CD4-positive, alpha-beta memory T cell (primary cell): Measurements from ENCODE around the gene KCNE4. TPM values are rescaled to one million over a fixed set of nuclear protein-coding genes. Genes with fewer than 3 reads are reported as not detected.

Experiments used
- CTCF ChIA-PET: fragments of 350-600 bp; sonication (Branson Sonifier 250); formaldehyde crosslinking; loops from one replicate; lab custom pipeline; 2021; ENCODE audit warnings: inconsistent platforms; ENCODE audit not compliant: partially characterized antibody; lab: Charles Lee
- POLR2A ChIA-PET: fragments of 350-600 bp; sonication (Branson Sonifier 250); formaldehyde crosslinking; loops from one replicate; lab custom pipeline; 2021; ENCODE audit not compliant: partially characterized antibody; lab: Charles Lee
- DNase-seq, 5 donors: peaks; one replicate each; pipeline versions ENCODE4 v3.0.0 to v3.0.0-alpha.2; 2020 to 2022; ENCODE audit warnings: mixed read lengths in 1 of 5
- H3K27ac ChIP-seq: one replicate; pipeline ENCODE4 v1.7.0; 2013; ENCODE audit warnings: low read depth, low read length
- H3K27me3 ChIP-seq: 2 replicates; pipeline ENCODE4 v1.7.0; 2013; ENCODE audit warnings: mild to moderate bottlenecking, low read length, moderate library complexity; ENCODE audit not compliant: insufficient read depth
- H3K36me3 ChIP-seq: 2 replicates; pipeline ENCODE4 v1.7.0; 2013; ENCODE audit warnings: mild to moderate bottlenecking, low read length, moderate library complexity; ENCODE audit not compliant: insufficient read depth
- H3K4me1 ChIP-seq: 2 replicates; pipeline ENCODE4 v1.7.0; 2013; ENCODE audit warnings: mild to moderate bottlenecking, low read length, moderate library complexity; ENCODE audit not compliant: insufficient read depth
- H3K4me3 ChIP-seq, 2 donors: one replicate each; pipeline ENCODE4 v1.7.0; 2013; ENCODE audit warnings: low read length in 2 of 2, mild to moderate bottlenecking in 1 of 2
- H3K9me3 ChIP-seq, 2 donors: one replicate each; pipeline ENCODE4 v1.7.0; 2013; ENCODE audit warnings: low read length in 2 of 2, control low read depth in 1 of 2; ENCODE audit not compliant: control insufficient read depth in 1 of 2
- H3K27ac Mint-ChIP-seq, 7 donors: one replicate each; pipeline ENCODE4 v1.8.0; 2020 to 2021; ENCODE audit warnings: mixed read lengths in 7 of 7, mild to moderate bottlenecking in 6 of 7, inconsistent platforms in 3 of 7, moderate library complexity in 3 of 7
- H3K27me3 Mint-ChIP-seq, 2 donors: one replicate each; pipeline ENCODE4 v1.8.0; 2020 to 2021; ENCODE audit warnings: mixed read lengths in 2 of 2
- H3K36me3 Mint-ChIP-seq, 2 donors: one replicate each; pipeline ENCODE4 v1.8.0; 2020 to 2021; ENCODE audit warnings: mixed read lengths in 2 of 2, inconsistent platforms in 1 of 2, mild to moderate bottlenecking in 1 of 2
- H3K4me1 Mint-ChIP-seq, 4 donors: one replicate each; pipeline ENCODE4 v1.8.0; 2020 to 2021; ENCODE audit warnings: mixed read lengths in 4 of 4, mild to moderate bottlenecking in 1 of 4
- H3K4me3 Mint-ChIP-seq, 8 donors: one replicate each; pipeline ENCODE4 v1.8.0; 2020 to 2021; ENCODE audit warnings: mixed read lengths in 8 of 8, mild to moderate bottlenecking in 7 of 8, moderate library complexity in 6 of 8, inconsistent platforms in 3 of 8
- H3K9me3 Mint-ChIP-seq, 8 donors: one replicate each; pipeline ENCODE4 v1.8.0; 2020 to 2021; ENCODE audit warnings: mixed read lengths in 8 of 8, mild to moderate bottlenecking in 5 of 8, inconsistent platforms in 3 of 8, moderate library complexity in 1 of 8
- intact Hi-C: fragments of 100-400 bp; cut with micrococcal nuclease; formaldehyde crosslinking; loops from one replicate; pipeline ENCODE4 v1.15.1; 2023
- polyA plus RNA-seq, 2 donors: library from polyadenylated mRNA; unstranded; fragments of 300-500 nt; fragmentation: Illumina TruSeq; gene quantifications; one replicate each; pipeline ENCODE4 v1.2.3, GENCODE V29; 2021
- total RNA-seq, 2 experiments: library from RNA; stranded (reverse); gene quantifications; one replicate each; pipeline ENCODE4 v1.2.3, GENCODE V29; 2021

Gene KCNE4
- total and polyA plus RNA-seq, 4 experiments from 2014 or later = not detected

DNA sequence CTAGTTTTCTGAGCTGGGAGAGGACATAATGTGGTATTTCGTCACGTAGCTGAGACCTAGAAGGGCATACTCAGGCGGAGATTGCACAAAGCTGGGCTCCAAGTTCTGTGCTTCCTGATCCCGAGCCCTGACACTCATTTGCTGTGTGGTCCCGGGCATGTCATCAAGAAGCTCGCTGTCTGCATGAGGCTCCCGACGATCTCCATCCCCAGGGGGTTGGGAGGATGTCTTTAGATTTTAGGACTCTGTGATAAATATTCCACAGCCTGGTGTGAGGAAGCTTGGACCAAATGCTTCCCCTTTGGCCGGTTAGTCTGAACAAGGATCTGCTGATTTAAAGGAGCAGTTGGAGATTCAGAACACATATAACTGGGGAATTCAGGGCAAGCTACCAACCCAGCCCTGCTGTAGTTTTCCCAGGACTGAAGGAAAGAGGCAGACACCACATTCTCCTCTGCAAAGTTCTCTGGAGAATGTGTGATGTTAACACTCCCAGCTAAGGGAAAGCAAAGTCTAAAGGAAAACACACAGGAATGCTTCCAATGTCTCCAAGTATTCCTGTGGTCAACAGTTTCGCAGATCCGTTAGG is 2.3 kb downstream of the KCNE4 start:
- H3K27ac Mint-ChIP-seq = no peak overlapping the region

DNA sequence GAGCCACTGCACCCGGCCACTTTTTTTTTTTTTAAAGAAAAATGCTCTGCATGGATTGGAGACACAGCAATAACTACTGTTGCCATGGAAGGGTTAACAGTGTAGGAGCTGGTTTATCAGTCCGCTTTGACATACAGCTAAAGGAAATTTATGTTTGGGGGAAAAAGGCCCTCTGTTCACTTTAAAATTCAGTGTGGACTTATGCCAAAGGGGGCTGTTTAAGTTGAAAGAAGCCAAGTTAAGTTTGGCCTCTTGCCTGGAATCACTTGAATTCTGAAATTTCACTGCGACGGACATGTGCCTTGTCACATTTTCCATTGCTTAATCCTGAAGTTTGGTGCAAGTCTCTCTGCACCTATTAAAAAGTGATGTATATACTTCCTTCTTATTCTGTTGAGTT is 3.1 kb downstream of the KCNE4 start:
- POLR2A ChIA-PET = no interaction called here
- H3K4me3 ChIP-seq = no peak overlapping the region
- H3K27me3 ChIP-seq = no peaks in the 10 kb centered on the region
- H3K9me3 ChIP-seq = no peaks in the 10 kb centered on the region
- Mint-ChIP-seq H3K9me3 (peaks cover 0 to 2% (median 0%) of the 10 kb centered on the region in 8 donors), H3K27me3 (peaks cover 2 to 11% of the 10 kb centered on the region in 2 donors), H3K27ac (no peak overlapping the region), H3K36me3 (no peaks in the 10 kb centered on the region), H3K4me1 (no peaks in the 10 kb centered on the region), H3K4me3 (no peak overlapping the region)
- DNase-seq = no peak
- no peaks in the 10 kb centered on the region for H3K36me3 ChIP-seq
- CTCF ChIA-PET = no interaction called here
- no peak overlapping the region for H3K27ac ChIP-seq
- intact Hi-C loops = no loop called here
- H3K4me1 ChIP-seq = no peaks in the 10 kb centered on the region

More for the DNA sequence above, 2.3 kb downstream of the KCNE4 start:
- Histone ChIP-seq H3K27me3 (no peaks in the 10 kb centered on the region), H3K36me3 (no peaks in the 10 kb centered on the region), H3K27ac (no peak overlapping the region), H3K4me3 (no peak overlapping the region), H3K9me3 (no peaks in the 10 kb centered on the region), H3K4me1 (no peaks in the 10 kb centered on the region)
- peaks cover 2 to 12% of the 10 kb centered on the region in 2 donors for H3K27me3 Mint-ChIP-seq
- ChIA-PET CTCF (no interaction called here), POLR2A (no interaction called here)
- no peaks in the 10 kb centered on the region for H3K4me1 Mint-ChIP-seq
- no peaks in the 10 kb centered on the region for H3K36me3 Mint-ChIP-seq
- H3K4me3 Mint-ChIP-seq = no peak overlapping the region
- intact Hi-C loops = no loop called here
- peaks cover 0 to 2% (median 0%) of the 10 kb centered on the region in 8 donors for H3K9me3 Mint-ChIP-seq
- no peak for DNase-seq

DNA sequence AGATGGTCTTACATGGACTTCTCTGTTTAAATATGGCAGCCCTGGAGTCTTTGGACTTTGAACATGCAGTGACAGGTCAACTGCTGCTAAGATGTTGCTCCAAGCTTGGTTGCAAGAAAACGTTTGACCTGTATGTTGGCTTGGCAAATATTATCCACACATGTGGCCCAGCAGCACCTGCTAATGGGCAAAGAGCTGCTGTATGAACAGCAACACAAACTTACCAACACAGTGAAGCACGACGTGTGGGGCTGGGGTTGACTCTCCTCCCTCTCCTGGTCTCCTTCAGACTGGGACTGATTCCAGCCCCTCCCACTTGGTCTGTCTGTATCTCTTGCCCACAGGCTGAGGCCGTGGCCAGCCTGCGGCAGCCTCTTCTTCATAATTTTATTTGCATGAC is 3.8 kb downstream of the KCNE4 start:
- intact Hi-C loops = no loop called here
- Mint-ChIP-seq H3K9me3 (peaks cover 0 to 2% (median 0%) of the 10 kb centered on the region in 8 donors), H3K4me1 (no peaks in the 10 kb centered on the region), H3K36me3 (no peaks in the 10 kb centered on the region), H3K4me3 (no peak overlapping the region), H3K27ac (no peak overlapping the region), H3K27me3 (peaks cover 2 to 4% of the 10 kb centered on the region in 2 donors)
- no peak overlapping the region for H3K4me3 ChIP-seq
- ChIA-PET POLR2A (no interaction called here), CTCF (no interaction called here)
- H3K9me3 ChIP-seq = no peaks in the 10 kb centered on the region
- no peak overlapping the region for H3K27ac ChIP-seq
- H3K27me3 ChIP-seq = no peaks in the 10 kb centered on the region
- no peaks in the 10 kb centered on the region for H3K4me1 ChIP-seq
- no peaks in the 10 kb centered on the region for H3K36me3 ChIP-seq
- no peak for DNase-seq

DNA sequence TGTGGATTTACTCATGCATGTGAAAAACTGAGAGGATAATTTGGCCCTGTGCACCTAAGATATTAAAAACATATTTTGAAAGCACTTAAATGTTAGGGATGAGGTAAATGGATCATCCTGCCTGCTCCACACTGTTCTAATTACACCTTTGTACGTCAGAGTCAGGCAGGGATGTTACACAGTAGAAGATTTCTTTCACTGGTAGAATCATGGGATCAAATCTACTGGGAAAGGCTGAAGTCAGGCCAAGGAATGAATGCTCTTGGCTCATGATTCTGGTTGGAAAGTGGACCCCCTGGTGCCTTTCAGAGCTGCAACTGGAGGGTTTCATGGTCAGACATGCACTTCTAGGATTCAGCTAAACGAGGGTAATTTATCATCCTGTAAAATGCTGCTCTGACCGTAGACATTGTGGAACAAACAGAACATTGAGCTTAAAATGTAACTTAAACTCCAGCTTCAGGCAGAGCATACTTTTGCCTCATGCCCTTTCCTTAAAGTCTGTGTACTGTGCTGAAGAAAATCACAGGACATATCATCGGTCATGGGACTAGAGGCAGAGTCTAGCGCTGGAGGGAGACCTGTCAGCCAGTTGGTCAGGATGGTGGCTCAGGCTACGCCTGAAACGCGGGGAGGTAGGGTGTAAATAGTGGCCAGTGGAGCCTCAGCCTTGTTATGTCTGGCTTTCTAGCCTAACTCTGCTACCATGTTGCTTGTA is 4.9 kb downstream of the KCNE4 start:
- Histone ChIP-seq H3K36me3 (no peaks in the 10 kb centered on the region), H3K27me3 (no peaks in the 10 kb centered on the region), H3K4me3 (no peak overlapping the region), H3K27ac (no peak overlapping the region), H3K4me1 (no peaks in the 10 kb centered on the region), H3K9me3 (no peaks in the 10 kb centered on the region)
- Mint-ChIP-seq H3K36me3 (no peaks in the 10 kb centered on the region), H3K4me1 (no peaks in the 10 kb centered on the region), H3K9me3 (peaks cover 0 to 2% (median 0%) of the 10 kb centered on the region in 8 donors), H3K4me3 (no peak overlapping the region), H3K27ac (no peak overlapping the region), H3K27me3 (peaks cover 1 to 2% of the 10 kb centered on the region in 2 donors)
- POLR2A ChIA-PET = no interaction called here
- no peak for DNase-seq
- CTCF ChIA-PET = no interaction called here
- intact Hi-C loops = no loop called here

DNA sequence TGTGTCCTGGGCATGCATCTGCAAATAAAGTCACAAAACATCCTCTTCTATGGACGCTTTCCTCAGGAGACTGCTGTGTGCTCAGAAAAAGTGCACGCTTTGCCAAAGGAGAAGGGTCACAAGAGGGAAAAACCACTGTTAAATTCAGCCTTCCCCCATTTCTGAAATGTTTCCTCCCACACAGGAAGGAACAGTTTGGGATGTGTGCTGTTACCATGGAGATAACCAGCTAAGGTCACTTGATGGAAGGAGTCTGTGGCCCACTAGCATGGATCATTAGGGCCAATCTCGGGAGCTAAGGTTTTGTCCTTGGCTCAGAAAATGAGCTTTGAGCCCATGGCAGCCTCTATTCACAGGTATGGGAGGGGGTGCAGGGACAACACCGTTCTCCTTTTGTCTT is 5.6 kb downstream of the KCNE4 start:
- Mint-ChIP-seq H3K4me1 (no peaks in the 10 kb centered on the region), H3K9me3 (peaks cover 0 to 2% (median 0%) of the 10 kb centered on the region in 8 donors), H3K27me3 (peaks cover 1 to 2% of the 10 kb centered on the region in 2 donors)

DNA sequence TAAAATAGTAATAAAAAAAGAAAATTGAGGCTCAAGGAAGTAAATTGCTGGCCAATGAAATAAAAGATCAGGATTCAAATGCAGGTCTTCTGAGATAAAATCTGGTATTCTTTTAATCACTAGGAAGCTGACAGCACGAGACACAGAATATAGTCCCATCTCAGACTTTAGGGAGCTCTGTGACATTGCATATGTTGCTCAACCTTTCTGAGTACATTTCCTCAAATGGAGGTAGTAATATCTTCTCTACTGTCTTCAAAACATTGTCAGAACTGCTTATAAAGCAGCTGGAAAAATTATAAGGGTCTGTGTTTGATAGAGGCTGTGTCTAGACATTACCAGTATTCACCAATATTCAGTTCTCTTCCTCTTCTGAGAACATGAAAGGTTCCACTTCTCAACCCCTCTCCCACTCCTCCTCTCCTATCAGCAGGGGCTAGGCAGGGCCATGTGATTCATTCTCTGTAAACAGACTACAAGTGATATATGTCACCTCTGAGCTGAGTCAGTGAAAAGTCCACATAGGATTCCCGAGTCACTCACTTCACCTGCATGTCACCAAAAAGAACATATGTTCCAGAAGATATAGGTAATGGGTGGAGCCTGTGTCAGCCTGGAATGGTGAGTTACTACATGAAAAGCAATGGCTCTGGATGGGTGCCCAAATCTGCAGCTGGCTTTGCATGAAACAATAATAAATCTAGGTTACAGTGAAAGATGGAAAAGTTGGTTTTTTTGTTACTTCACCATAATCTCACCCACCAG is 7.1 kb downstream of the KCNE4 start:
- ChIA-PET POLR2A (no interaction called here), CTCF (no interaction called here)
- H3K4me1 ChIP-seq = no peaks in the 10 kb centered on the region
- H3K4me3 ChIP-seq = no peak overlapping the region
- H3K27ac Mint-ChIP-seq = no peak overlapping the region
- H3K9me3 Mint-ChIP-seq = peaks cover 0 to 2% (median 0%) of the 10 kb centered on the region in 8 donors
- H3K9me3 ChIP-seq = no peaks in the 10 kb centered on the region
- intact Hi-C loops = no loop called here
- no peaks in the 10 kb centered on the region for H3K27me3 ChIP-seq
- no peak overlapping the region for H3K27ac ChIP-seq
- H3K27me3 Mint-ChIP-seq = peaks cover 1 to 2% of the 10 kb centered on the region in 2 donors
- H3K4me1 Mint-ChIP-seq = no peaks in the 10 kb centered on the region
- H3K36me3 ChIP-seq = no peaks in the 10 kb centered on the region
- H3K36me3 Mint-ChIP-seq = no peaks in the 10 kb centered on the region
- H3K4me3 Mint-ChIP-seq = no peak overlapping the region
- no peak for DNase-seq

More for the DNA sequence above, 5.6 kb downstream of the KCNE4 start:
- H3K9me3 ChIP-seq = no peaks in the 10 kb centered on the region
- H3K4me3 ChIP-seq = no peak overlapping the region
- POLR2A ChIA-PET = no interaction called here
- H3K36me3 ChIP-seq = no peaks in the 10 kb centered on the region
- no peak overlapping the region for H3K4me3 Mint-ChIP-seq
- H3K4me1 ChIP-seq = no peaks in the 10 kb centered on the region
- DNase-seq = no peak
- H3K36me3 Mint-ChIP-seq = no peaks in the 10 kb centered on the region
- H3K27ac Mint-ChIP-seq = no peak overlapping the region
- H3K27ac ChIP-seq = no peak overlapping the region
- H3K27me3 ChIP-seq = no peaks in the 10 kb centered on the region
- CTCF ChIA-PET = no interaction called here
- intact Hi-C loops = no loop called here

DNA sequence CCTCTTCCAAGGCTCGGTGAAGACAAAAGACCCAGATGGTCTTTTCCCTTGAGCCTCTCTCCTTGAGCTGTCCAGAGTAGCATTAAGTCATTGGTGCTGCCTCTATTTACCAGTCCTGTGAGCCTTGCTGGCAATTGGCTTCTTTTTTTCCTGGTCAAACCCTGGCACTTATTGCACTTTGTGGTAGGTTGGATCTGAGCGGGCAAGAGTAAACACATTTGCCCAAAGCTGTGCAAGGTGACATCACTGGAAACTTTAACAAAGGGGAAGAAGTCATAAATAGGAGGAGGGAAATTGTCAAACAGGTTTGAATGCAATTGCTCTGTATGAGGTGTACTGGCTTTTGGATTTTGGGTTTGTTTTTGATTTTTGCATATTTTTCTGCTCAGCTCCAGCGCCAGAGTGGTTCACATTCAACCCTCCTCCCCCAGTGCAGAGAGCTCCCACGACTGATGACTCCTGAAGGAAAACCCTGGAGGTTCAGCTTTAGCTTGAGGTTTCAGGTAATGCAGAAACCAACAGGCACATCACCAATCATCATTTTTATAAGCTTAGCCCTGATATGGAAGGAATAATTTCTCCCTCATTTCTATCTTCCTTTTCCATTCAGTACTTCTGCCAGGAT is 8.3 kb downstream of the KCNE4 start:
- Mint-ChIP-seq H3K4me3 (no peak overlapping the region), H3K27me3 (peaks cover 0 to 1% of the 10 kb centered on the region in 2 donors), H3K4me1 (no peaks in the 10 kb centered on the region), H3K36me3 (no peaks in the 10 kb centered on the region), H3K27ac (peak overlapping the region in 1 of 7 donors; percentile 45), H3K9me3 (peaks cover 0 to 2% (median 0%) of the 10 kb centered on the region in 8 donors)
- ChIA-PET POLR2A (no interaction called here), CTCF (no interaction called here)
- no peaks in the 10 kb centered on the region for H3K27me3 ChIP-seq
- no peak overlapping the region for H3K4me3 ChIP-seq
- H3K27ac ChIP-seq = no peak overlapping the region
- DNase-seq = no peak
- intact Hi-C loops = no loop called here
- H3K9me3 ChIP-seq = no peaks in the 10 kb centered on the region
- H3K36me3 ChIP-seq = no peaks in the 10 kb centered on the region
- H3K4me1 ChIP-seq = no peaks in the 10 kb centered on the region
